IMR-90 (cell line): Measurements from ENCODE around the gene ZNF593OS. TPM values are rescaled to one million over a fixed set of nuclear protein-coding genes. Genes with fewer than 3 reads are reported as not detected.

Experiments used
- ATAC-seq: fragments of 200-7000 bp; cut with Tn5 transposase; 2 replicates; pipeline ENCODE4 v1.9.1; 2020; ENCODE audit warnings: low read depth, mild to moderate bottlenecking, moderate library complexity
- BruUV-seq: library from RNA; stranded (reverse); fragments of 400-500 nt; replicated peaks from 2 replicates; lab custom pipeline; 2021; lab: Mats Ljungman, UMichigan
- CTCF ChIA-PET: fragments of 300-600 bp; formaldehyde crosslinking; extraction: SDS; loops from one replicate; lab custom pipeline; 2021; ENCODE audit warnings: antibody characterized with exemption; lab: Yijun Ruan, JAX
- POLR2A ChIA-PET: fragments of 300-600 bp; sonication (Branson Sonifier 250); formaldehyde crosslinking; loops from one replicate; lab custom pipeline; 2022; ENCODE audit warnings: antibody characterized with exemption; ENCODE audit not compliant: unreplicated experiment; lab: Charles Lee
- DNase-seq: peaks from one replicate; pipeline ENCODE4 v3.0.0; 2013
- H2AFZ ChIP-seq: replicated peaks from 2 replicates; pipeline ENCODE3; 2013; ENCODE audit warnings: low read length, mild to moderate bottlenecking; ENCODE audit not compliant: poor library complexity
- H2AK5ac ChIP-seq: 2 replicates; pipeline ENCODE4 v1.6.1; 2013; ENCODE audit warnings: low read depth, low read length, inconsistent platforms
- H2AK9ac ChIP-seq: replicated peaks from 2 replicates; pipeline ENCODE3; 2013; ENCODE audit warnings: mild to moderate bottlenecking, low read depth, low read length, moderate library complexity; ENCODE audit not compliant: poor library complexity
- H2BK120ac ChIP-seq: 2 replicates; pipeline ENCODE4 v1.6.1; 2013; ENCODE audit warnings: low read depth, low read length, inconsistent platforms
- H2BK15ac ChIP-seq: 3 replicates; pipeline ENCODE4 v1.6.1; 2013; ENCODE audit warnings: low read depth, low read length, inconsistent platforms
- H2BK20ac ChIP-seq: 2 replicates; pipeline ENCODE4 v1.6.1; 2013; ENCODE audit warnings: low read depth, mild to moderate bottlenecking, inconsistent platforms, low read length, moderate library complexity
- H2BK5ac ChIP-seq: 2 replicates; pipeline ENCODE4 v1.6.1; 2013; ENCODE audit warnings: mild to moderate bottlenecking, low read depth, low read length, inconsistent platforms; ENCODE audit not compliant: poor library complexity, severe bottlenecking
- H3K14ac ChIP-seq: replicated peaks from 2 replicates; pipeline ENCODE4 v1.6.1; 2013; ENCODE audit warnings: low read depth, low read length, inconsistent platforms
- H3K18ac ChIP-seq: 2 replicates; pipeline ENCODE4 v1.6.1; 2013; ENCODE audit warnings: low read depth, low read length, control low read depth
- H3K23ac ChIP-seq: 2 replicates; pipeline ENCODE4 v1.6.1; 2013; ENCODE audit warnings: low read depth, low read length, inconsistent platforms
- H3K27ac ChIP-seq: 2 replicates; pipeline ENCODE4 v1.5.1; 2013; ENCODE audit warnings: mild to moderate bottlenecking, control low read depth, low read length; ENCODE audit not compliant: insufficient read depth
- H3K27me3 ChIP-seq: 2 replicates; pipeline ENCODE4 v1.6.1; 2013; ENCODE audit warnings: low read length; ENCODE audit not compliant: control insufficient read depth, insufficient read depth
- H3K36me3 ChIP-seq: 2 replicates; pipeline ENCODE4 v1.6.1; 2013; ENCODE audit warnings: low read length, mixed read lengths; ENCODE audit not compliant: control insufficient read depth, insufficient read depth
- H3K4ac ChIP-seq: 2 replicates; pipeline ENCODE4 v1.6.1; 2013; ENCODE audit warnings: low read depth, low read length, inconsistent platforms
- H3K4me1 ChIP-seq: 2 replicates; pipeline ENCODE4 v1.6.1; 2013; ENCODE audit warnings: low read length, mixed read lengths; ENCODE audit not compliant: control insufficient read depth, insufficient read depth
- H3K4me2 ChIP-seq: 2 replicates; pipeline ENCODE4 v1.6.1; 2013; ENCODE audit warnings: low read depth, mild to moderate bottlenecking, control low read depth, low read length, moderate library complexity
- H3K4me3 ChIP-seq: 2 replicates; pipeline ENCODE4 v1.5.1; 2013; ENCODE audit warnings: low read depth, mild to moderate bottlenecking, control low read depth, low read length, moderate library complexity; ENCODE audit not compliant: insufficient read depth
- H3K56ac ChIP-seq: 2 replicates; pipeline ENCODE4 v1.6.1; 2013; ENCODE audit warnings: low read length, inconsistent platforms; ENCODE audit not compliant: insufficient read depth; ENCODE audit errors: extremely low read depth
- H3K79me1 ChIP-seq, 2 experiments: 2 replicates each; pipeline ENCODE4 v1.6.1; 2013; ENCODE audit warnings: low read length in 2 of 2, inconsistent platforms in 1 of 2, low read depth in 1 of 2
- H3K9ac ChIP-seq: 2 replicates; pipeline ENCODE4 v1.6.1; 2013; ENCODE audit warnings: low read depth, low read length, control low read depth
- H3K9me1 ChIP-seq: 2 replicates; pipeline ENCODE4 v1.6.1; 2013; ENCODE audit warnings: low read length, inconsistent platforms; ENCODE audit not compliant: insufficient read depth
- H3K9me3 ChIP-seq: 2 replicates; pipeline ENCODE4 v1.6.1; 2013; ENCODE audit warnings: low read length; ENCODE audit not compliant: control insufficient read depth, insufficient read depth
- H4K20me1 ChIP-seq: 2 replicates; pipeline ENCODE4 v1.6.1; 2013; ENCODE audit warnings: low read length, inconsistent platforms; ENCODE audit not compliant: insufficient read depth
- H4K5ac ChIP-seq: 2 replicates; pipeline ENCODE4 v1.6.1; 2013; ENCODE audit warnings: mild to moderate bottlenecking, low read depth, low read length, control low read depth
- H4K8ac ChIP-seq, 2 experiments: 2 replicates each; pipeline ENCODE4 v1.6.1; 2013; ENCODE audit warnings: low read depth in 2 of 2, low read length in 2 of 2, control low read depth in 1 of 2, inconsistent platforms in 1 of 2
- H4K91ac ChIP-seq: 2 replicates; pipeline ENCODE4 v1.6.1; 2013; ENCODE audit warnings: low read depth, low read length, inconsistent platforms; ENCODE audit not compliant: insufficient read depth
- BHLHE40 ChIP-seq: fragments of 150-350 bp; IDR thresholded peaks from 2 replicates; pipeline ENCODE4 v1.6.1; 2016; ENCODE audit warnings: mild to moderate bottlenecking, low read depth, low read length
- CEBPB ChIP-seq: IDR thresholded peaks from 2 replicates; pipeline ENCODE4 v1.6.1; 2012; ENCODE audit warnings: low read depth, low read length, improper control_type of control experiment
- CHD1 ChIP-seq: IDR thresholded peaks from 2 replicates; pipeline ENCODE4 v1.6.1; 2012; ENCODE audit warnings: low read depth, low read length, improper control_type of control experiment
- FOS ChIP-seq: fragments of 150-350 bp; IDR thresholded peaks from 2 replicates; pipeline ENCODE4 v1.6.1; 2016; ENCODE audit warnings: low read depth, low read length
- MAFK ChIP-seq: IDR thresholded peaks from 2 replicates; pipeline ENCODE4 v1.6.1; 2012; ENCODE audit warnings: low read depth, low read length, improper control_type of control experiment
- MAZ ChIP-seq: IDR thresholded peaks from 2 replicates; pipeline ENCODE4 v1.6.1; 2012; ENCODE audit warnings: low read depth, mild to moderate bottlenecking, low read length, improper control_type of control experiment, moderate library complexity, borderline replicate concordance
- MXI1 ChIP-seq: IDR thresholded peaks from 2 replicates; pipeline ENCODE4 v1.6.1; 2012; ENCODE audit warnings: low read depth, mild to moderate bottlenecking, low read length, moderate library complexity, borderline replicate concordance
- NFE2L2 ChIP-seq: fragments of 150-350 bp; IDR thresholded peaks from 2 replicates; pipeline ENCODE4 v1.6.1; 2016; ENCODE audit warnings: low read depth, mild to moderate bottlenecking, low read length
- POLR2A ChIP-seq: IDR thresholded peaks from 2 replicates; pipeline ENCODE4 v1.6.1; 2012; ENCODE audit warnings: mild to moderate bottlenecking, low read depth, low read length
- RAD21 ChIP-seq: IDR thresholded peaks from 2 replicates; pipeline ENCODE4 v1.6.1; 2012; ENCODE audit warnings: low read length, improper control_type of control experiment
- RFX5 ChIP-seq: IDR thresholded peaks from 2 replicates; pipeline ENCODE4 v1.8.0; 2012; ENCODE audit warnings: low read depth, mild to moderate bottlenecking, low read length, moderate library complexity
- SMC3 ChIP-seq: fragments of 150-350 bp; IDR thresholded peaks from 2 replicates; pipeline ENCODE4 v1.6.1; 2016; ENCODE audit warnings: low read depth, mild to moderate bottlenecking, antibody characterized with exemption, low read length, moderate library complexity
- WGBS, 2 experiments: methylation state at CpG; one replicate each; pipeline versions ENCODE4 v1.1.5 to v1.1.7; 2013; ENCODE audit warnings: missing lambda C conversion rate in 2 of 2; ENCODE audit not compliant: insufficient read length in 1 of 2; ENCODE audit errors: extremely low coverage in 2 of 2; 5-methylcytosine and 5-hydroxymethylcytosine counted together
- dilution Hi-C: fragments of 300-500 bp; cut with HindIII; formaldehyde crosslinking; loops from one replicate; pipeline ENCODE4 v1.14.3; 2018; ENCODE audit warnings: low sequenced_read_pairs; ENCODE audit not compliant: unreplicated experiment
- in situ Hi-C: fragments of 300-500 bp; cut with MboI; formaldehyde crosslinking; loops from 3 replicates; pipeline ENCODE4 v1.14.3; 2019; ENCODE audit warnings: low sequenced_read_pairs, inconsistent platforms, mixed read lengths
- intact Hi-C: fragments of 100-400 bp; cut with micrococcal nuclease; formaldehyde crosslinking; loops from 2 replicates; pipeline ENCODE4 v1.10.0; 2022
- polyA plus RNA-seq, 3 experiments: library from polyadenylated mRNA; depleted of rRNA; stranded (reverse); fragments of >200 nt; gene quantifications; 2 replicates each; pipeline ENCODE4 v1.2.3, GENCODE V29; 2012; ENCODE audit warnings: low replicate concordance in 1 of 3
- total RNA-seq: library from RNA; depleted of rRNA; stranded (reverse); fragments of >200 nt; gene quantifications from 2 replicates; pipeline ENCODE4 v1.2.3, GENCODE V29; 2012
- TF ChIP-seq, protein P1 (sequence below): conservative IDR thresholded peaks from 2 replicates; pipeline ENCODE4 v1.5.1; 2012; ENCODE audit warnings: mild to moderate bottlenecking, low read depth, low read length, improper control_type of control experiment
- TF ChIP-seq, protein P2 (sequence below): fragments of 150-350 bp; IDR thresholded peaks from 2 replicates; pipeline ENCODE4 v1.6.1; 2016; ENCODE audit warnings: low read depth, mild to moderate bottlenecking, low read length, moderate library complexity, borderline replicate concordance
- TF ChIP-seq, protein P3 (sequence below): fragments of 150-350 bp; IDR thresholded peaks from 2 replicates; pipeline ENCODE4 v1.6.1; 2017; ENCODE audit warnings: mild to moderate bottlenecking, antibody characterized with exemption, low read length, low read depth

Gene ZNF593OS
- total and polyA plus RNA-seq, 2 of the 4 experiments (the other 2 are of a cell fraction): not detected

DNA sequence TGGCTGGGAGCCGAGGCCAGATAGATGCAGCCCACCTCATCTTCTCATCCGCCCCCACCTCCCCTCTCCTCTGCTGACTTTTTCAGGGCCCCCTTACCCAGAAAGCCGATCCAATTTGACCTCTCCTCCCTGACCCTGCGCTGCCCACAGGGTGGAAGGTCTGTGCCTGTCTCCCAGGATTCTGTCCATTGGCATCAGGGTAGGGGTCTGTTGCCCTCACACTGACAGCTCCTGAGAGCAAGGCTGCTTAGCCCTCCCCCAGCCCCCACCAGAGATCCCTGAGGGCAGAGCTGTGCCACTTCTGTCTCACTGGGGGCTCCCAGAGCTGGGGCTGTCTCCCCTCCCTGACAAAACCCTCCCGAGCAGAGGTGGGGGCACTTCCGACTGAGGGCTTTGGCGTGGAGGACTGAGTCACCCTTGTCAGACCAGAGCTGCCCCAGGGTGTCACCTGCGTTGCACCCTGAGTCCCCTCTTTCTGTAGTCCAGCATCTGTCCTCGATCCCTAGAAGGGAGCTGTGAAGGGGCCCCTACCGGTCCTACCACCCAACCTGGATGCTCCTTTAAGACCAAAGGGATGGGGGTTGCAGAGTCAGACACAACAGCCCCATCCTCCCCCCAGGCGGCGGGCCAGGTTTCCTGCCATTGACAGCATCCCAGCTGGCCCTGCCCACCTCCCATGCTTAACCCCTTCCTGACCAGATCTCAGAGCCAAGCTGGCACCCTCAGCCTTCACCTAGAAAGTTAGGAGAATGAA is 15.2 kb downstream of the ZNF593OS start:
- Histone ChIP-seq H2BK20ac (no peak overlapping the region), H3K4me3 (no peak overlapping the region), H3K4me1 (peaks cover 3% of the 10 kb centered on the region), H3K9me3 (no peaks in the 10 kb centered on the region), H3K36me3 (no peaks in the 10 kb centered on the region), H4K5ac (no peak overlapping the region), H2AFZ (no peak overlapping the region), H4K20me1 (no peaks in the 10 kb centered on the region), H4K91ac (no peak overlapping the region), H3K23ac (no peak overlapping the region; the same call in 1 of the 2 replicates), H2BK5ac (no peak overlapping the region), H2BK15ac (no peak overlapping the region), H3K79me1 (no peaks in the 10 kb centered on the region), H4K8ac (no peak overlapping the region), H2AK5ac (no peak overlapping the region), H2AK9ac (no peak overlapping the region), H3K9me1 (no peaks in the 10 kb centered on the region), H3K4ac (no peak overlapping the region), H3K27me3 (peaks cover 51% of the 10 kb centered on the region), H3K4me2 (no peak overlapping the region), H3K9ac (no peak overlapping the region), H2BK120ac (no peak overlapping the region), H3K56ac (no peak overlapping the region; the same call in 1 of the 2 replicates), H3K18ac (no peak overlapping the region), H3K27ac (no peak overlapping the region), H3K14ac (no peak overlapping the region)
- DNase-seq (no peak), ATAC-seq (no peak)
- WGBS, 2 experiments: 51% methylated on average over 5 of the region's 12 CpGs; no CpG with 5 or more reads in 1 of the 2 experiments
- ChIA-PET CTCF (interaction anchor here (1.9 kb wide), 1 partner anchor 13 kb away, joined by 6 read pairs; the partner anchor contains the start of gene ZNF593), POLR2A (no interaction called here)
- dilution Hi-C loops (no loop called here), intact Hi-C loops (no loop called here), in situ Hi-C loops (no loop called here)
- BruUV-seq: no TSS peak
- TF ChIP-seq MAZ (no peak), CEBPB (no peak), MAFK (no peak), POLR2A (no peak), BHLHE40 (no peak), RFX5 (no peak), RAD21 (no peak), NFE2L2 (no peak), CHD1 (no peak), MXI1 (no peak), SMC3 (no peak), FOS (no peak)
- TF ChIP-seq, protein P1, sequence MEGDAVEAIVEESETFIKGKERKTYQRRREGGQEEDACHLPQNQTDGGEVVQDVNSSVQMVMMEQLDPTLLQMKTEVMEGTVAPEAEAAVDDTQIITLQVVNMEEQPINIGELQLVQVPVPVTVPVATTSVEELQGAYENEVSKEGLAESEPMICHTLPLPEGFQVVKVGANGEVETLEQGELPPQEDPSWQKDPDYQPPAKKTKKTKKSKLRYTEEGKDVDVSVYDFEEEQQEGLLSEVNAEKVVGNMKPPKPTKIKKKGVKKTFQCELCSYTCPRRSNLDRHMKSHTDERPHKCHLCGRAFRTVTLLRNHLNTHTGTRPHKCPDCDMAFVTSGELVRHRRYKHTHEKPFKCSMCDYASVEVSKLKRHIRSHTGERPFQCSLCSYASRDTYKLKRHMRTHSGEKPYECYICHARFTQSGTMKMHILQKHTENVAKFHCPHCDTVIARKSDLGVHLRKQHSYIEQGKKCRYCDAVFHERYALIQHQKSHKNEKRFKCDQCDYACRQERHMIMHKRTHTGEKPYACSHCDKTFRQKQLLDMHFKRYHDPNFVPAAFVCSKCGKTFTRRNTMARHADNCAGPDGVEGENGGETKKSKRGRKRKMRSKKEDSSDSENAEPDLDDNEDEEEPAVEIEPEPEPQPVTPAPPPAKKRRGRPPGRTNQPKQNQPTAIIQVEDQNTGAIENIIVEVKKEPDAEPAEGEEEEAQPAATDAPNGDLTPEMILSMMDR: no peak
- TF ChIP-seq, protein P2, sequence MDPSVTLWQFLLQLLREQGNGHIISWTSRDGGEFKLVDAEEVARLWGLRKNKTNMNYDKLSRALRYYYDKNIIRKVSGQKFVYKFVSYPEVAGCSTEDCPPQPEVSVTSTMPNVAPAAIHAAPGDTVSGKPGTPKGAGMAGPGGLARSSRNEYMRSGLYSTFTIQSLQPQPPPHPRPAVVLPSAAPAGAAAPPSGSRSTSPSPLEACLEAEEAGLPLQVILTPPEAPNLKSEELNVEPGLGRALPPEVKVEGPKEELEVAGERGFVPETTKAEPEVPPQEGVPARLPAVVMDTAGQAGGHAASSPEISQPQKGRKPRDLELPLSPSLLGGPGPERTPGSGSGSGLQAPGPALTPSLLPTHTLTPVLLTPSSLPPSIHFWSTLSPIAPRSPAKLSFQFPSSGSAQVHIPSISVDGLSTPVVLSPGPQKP: no peak
- TF ChIP-seq, protein P3, sequence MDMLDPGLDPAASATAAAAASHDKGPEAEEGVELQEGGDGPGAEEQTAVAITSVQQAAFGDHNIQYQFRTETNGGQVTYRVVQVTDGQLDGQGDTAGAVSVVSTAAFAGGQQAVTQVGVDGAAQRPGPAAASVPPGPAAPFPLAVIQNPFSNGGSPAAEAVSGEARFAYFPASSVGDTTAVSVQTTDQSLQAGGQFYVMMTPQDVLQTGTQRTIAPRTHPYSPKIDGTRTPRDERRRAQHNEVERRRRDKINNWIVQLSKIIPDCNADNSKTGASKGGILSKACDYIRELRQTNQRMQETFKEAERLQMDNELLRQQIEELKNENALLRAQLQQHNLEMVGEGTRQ: no peak
